PC-3 (cell line): ENCODE data around the gene CRIP3. TPM values are rescaled to one million over a fixed set of nuclear protein-coding genes. Genes with fewer than 3 reads are reported as not detected.

Experiments used
- ATAC-seq: fragments of 200-7000 bp; cut with Tn5 transposase; 2 replicates; pipeline ENCODE4 v1.9.1; 2020; ENCODE audit warnings: mild to moderate bottlenecking, moderate library complexity
- BruUV-seq: library from RNA; stranded (reverse); fragments of 400-500 nt; replicated peaks from 2 replicates; lab custom pipeline; 2021; lab: Mats Ljungman, UMichigan
- CTCF ChIA-PET: fragments of 300-600 bp; sonication (Branson Sonifier 250); formaldehyde crosslinking; loops from one replicate; lab custom pipeline; 2022; ENCODE audit warnings: antibody characterized with exemption; lab: Charles Lee
- POLR2A ChIA-PET: fragments of 300-600 bp; sonication (Branson Sonifier 250); formaldehyde crosslinking; loops from one replicate; lab custom pipeline; 2022; ENCODE audit warnings: antibody characterized with exemption; ENCODE audit not compliant: unreplicated experiment; lab: Charles Lee
- DNase-seq: peaks from one replicate; pipeline ENCODE4 v3.0.0-alpha.2; 2015
- H2AFZ ChIP-seq: fragments of 300-600 bp; sonication (generic); 2 replicates; pipeline ENCODE4 v1.6.0; 2016; ENCODE audit warnings: antibody characterized with exemption, low read length
- H3F3A ChIP-seq: fragments of 300-600 bp; sonication (generic); one replicate; pipeline ENCODE4 v1.6.0; 2017; ENCODE audit warnings: antibody characterized with exemption, low read length, control low read depth, mild to moderate bottlenecking; ENCODE audit not compliant: unreplicated experiment
- H3K27ac ChIP-seq: fragments of 300-600 bp; sonication (generic); 2 replicates; pipeline ENCODE4 v1.5.1; 2016; ENCODE audit warnings: mild to moderate bottlenecking, low read length
- H3K27me3 ChIP-seq: fragments of 300-600 bp; sonication (generic); 2 replicates; pipeline ENCODE4 v1.6.1; 2016; ENCODE audit warnings: low read length, mixed read lengths
- H3K36me3 ChIP-seq: fragments of 300-600 bp; sonication (generic); 2 replicates; pipeline ENCODE4 v1.6.1; 2016; ENCODE audit warnings: low read depth, mixed run types, low read length, mixed read lengths
- H3K4me1 ChIP-seq: fragments of 300-600 bp; sonication (generic); 2 replicates; pipeline ENCODE4 v1.5.1; 2016; ENCODE audit warnings: low read length; ENCODE audit not compliant: insufficient read depth
- H3K4me2 ChIP-seq: fragments of 300-600 bp; sonication (generic); 2 replicates; pipeline ENCODE4 v1.6.0; 2016; ENCODE audit warnings: low read length
- H3K4me3 ChIP-seq: fragments of 300-600 bp; sonication (generic); 2 replicates; pipeline ENCODE4 v1.5.1; 2016; ENCODE audit warnings: mild to moderate bottlenecking, low read length, mixed read lengths
- H3K79me2 ChIP-seq: fragments of 300-600 bp; sonication (generic); 2 replicates; pipeline ENCODE4 v1.6.1; 2017; ENCODE audit warnings: low read length, mixed read lengths
- H3K9ac ChIP-seq: fragments of 300-600 bp; sonication (generic); 2 replicates; pipeline ENCODE4 v1.6.0; 2016; ENCODE audit warnings: mild to moderate bottlenecking, low read length
- H3K9me2 ChIP-seq: fragments of 300-600 bp; sonication (generic); replicated peaks from 2 replicates; pipeline ENCODE4 v1.6.1; 2016; ENCODE audit warnings: mixed run types, low read length, mixed read lengths
- H3K9me3 ChIP-seq: fragments of 300-600 bp; sonication (generic); 2 replicates; pipeline ENCODE4 v1.6.1; 2016; ENCODE audit warnings: low read length, mixed read lengths
- H4K20me1 ChIP-seq: fragments of 300-600 bp; sonication (generic); 2 replicates; pipeline ENCODE4 v1.6.1; 2016; ENCODE audit warnings: low read length, mixed read lengths
- CTCF ChIP-seq: fragments of 300-600 bp; sonication (generic); conservative IDR thresholded peaks from 2 replicates; pipeline ENCODE4 v1.5.1; 2017; ENCODE audit warnings: antibody characterized with exemption, low read depth, mild to moderate bottlenecking, low read length
- EZH2 ChIP-seq: fragments of 300-600 bp; sonication (generic); IDR thresholded peaks from one replicate; pipeline ENCODE4 v1.6.1; 2017; ENCODE audit warnings: antibody characterized with exemption, mild to moderate bottlenecking, low read length; ENCODE audit not compliant: unreplicated experiment
- EZH2phosphoT487 ChIP-seq: fragments of 300-600 bp; sonication (generic); IDR thresholded peaks from 2 replicates; pipeline ENCODE4 v1.6.1; 2018; ENCODE audit warnings: mild to moderate bottlenecking, antibody characterized with exemption, low read length, borderline replicate concordance
- intact Hi-C: fragments of 100-400 bp; cut with micrococcal nuclease; formaldehyde crosslinking; loops from 2 replicates; pipeline ENCODE4 v1.9.0; 2023
- total RNA-seq: library from RNA; depleted of rRNA; stranded (reverse); fragments of >200 nt; gene quantifications from 2 replicates; pipeline ENCODE4 v1.2.3, GENCODE V29; 2014

Gene CRIP3
- total RNA-seq, 1 experiment from 2014 or later = 0.29 TPM

GRCh38 chr6:43276577-43277305, 31.9 kb downstream of the CRIP3 start:
- no peaks in the 10 kb centered on the region for H4K20me1 ChIP-seq
- H3K4me3 ChIP-seq = no peak overlapping the region
- DNase-seq (no peak), ATAC-seq (no peak)
- no peak overlapping the region for H3K9ac ChIP-seq
- intact Hi-C loops = no loop called here
- H3K4me1 ChIP-seq = peaks cover 7% of the 10 kb centered on the region; the same call in 1 of the 2 replicates
- H3K9me2 ChIP-seq = no peaks in the 10 kb centered on the region
- H3F3A ChIP-seq = no peaks in the 10 kb centered on the region
- H3K27ac ChIP-seq = no peak overlapping the region
- peaks cover 17% of the 10 kb centered on the region for H3K27me3 ChIP-seq
- no TSS peak for BruUV-seq
- H3K4me2 ChIP-seq = no peak overlapping the region
- H2AFZ ChIP-seq = no peak overlapping the region
- no peaks in the 10 kb centered on the region for H3K36me3 ChIP-seq
- ChIA-PET POLR2A (no interaction called here), CTCF (no interaction called here)
- no peaks in the 10 kb centered on the region for H3K9me3 ChIP-seq
- no peaks in the 10 kb centered on the region for H3K79me2 ChIP-seq
- TF ChIP-seq EZH2phosphoT487 (no peak), EZH2 (no peak)

- no peaks in the 10 kb centered on the region for H3K9me3 ChIP-seq
- peaks cover 17% of the 10 kb centered on the region for H3K27me3 ChIP-seq
- H3K27ac ChIP-seq = no peak overlapping the region
- DNase-seq = no peak
- no peaks in the 10 kb centered on the region for H3F3A ChIP-seq
- H3K79me2 ChIP-seq = no peaks in the 10 kb centered on the region
- no peaks in the 10 kb centered on the region for H3K36me3 ChIP-seq
- no peak overlapping the region for H2AFZ ChIP-seq
- no TSS peak for BruUV-seq
- no peak for ATAC-seq
- H3K4me3 ChIP-seq = no peak overlapping the region
- POLR2A ChIA-PET = no interaction called here
- CTCF ChIA-PET = no interaction called here
- H3K4me1 ChIP-seq = peaks cover 7% of the 10 kb centered on the region; the same call in 1 of the 2 replicates
- intact Hi-C loops = no loop called here
- H3K9me2 ChIP-seq = no peaks in the 10 kb centered on the region
- H3K4me2 ChIP-seq = no peak overlapping the region
- H3K9ac ChIP-seq = no peak overlapping the region
- TF ChIP-seq EZH2phosphoT487 (no peak), EZH2 (no peak), CTCF (no peak)
- H4K20me1 ChIP-seq = no peaks in the 10 kb centered on the region
Measured at GRCh38 chr6:43275801-43276576, 32.6 kb downstream of the CRIP3 start.

GRCh38 chr6:43274916-43275597, 33.6 kb downstream of the CRIP3 start:
- no TSS peak for BruUV-seq
- intact Hi-C loops = no loop called here
- H3K79me2 ChIP-seq = no peaks in the 10 kb centered on the region
- CTCF ChIA-PET = no interaction called here
- H3K36me3 ChIP-seq = no peaks in the 10 kb centered on the region
- no peak overlapping the region for H2AFZ ChIP-seq
- H3K9ac ChIP-seq = no peak overlapping the region
- H3K4me3 ChIP-seq = no peak overlapping the region
- TF ChIP-seq EZH2phosphoT487 (no peak), CTCF (no peak), EZH2 (no peak)
- H3K9me2 ChIP-seq = no peaks in the 10 kb centered on the region
- peaks cover 17% of the 10 kb centered on the region for H3K27me3 ChIP-seq
- POLR2A ChIA-PET = no interaction called here
- no peak overlapping the region for H3K4me2 ChIP-seq
- no peaks in the 10 kb centered on the region for H3F3A ChIP-seq
- H3K9me3 ChIP-seq = no peaks in the 10 kb centered on the region
- H3K4me1 ChIP-seq = peaks cover 7% of the 10 kb centered on the region; the same call in 1 of the 2 replicates
- no peak overlapping the region for H3K27ac ChIP-seq
- DNase-seq = no peak
- H4K20me1 ChIP-seq = no peaks in the 10 kb centered on the region
- ATAC-seq = no peak
